CD4-positive, alpha-beta T cell treated with Interleukin-2 at 100 ng/mL for 4 hours (primary cell): Measurements from ENCODE around the gene DCANP1.

Source experiments
- DNase-seq: peaks from one replicate; pipeline ENCODE4 v3.0.0-alpha.2; 2020; ENCODE audit warnings: low spot score

DCANP1 gene

GRCh38 chr5:135441350-135441831 is 5.8 kb downstream of the DCANP1 start:
- no peak for DNase-seq

- DNase-seq = no peak
Measured at GRCh38 chr5:135440916-135441315, 6.2 kb downstream of the DCANP1 start.

DNA sequence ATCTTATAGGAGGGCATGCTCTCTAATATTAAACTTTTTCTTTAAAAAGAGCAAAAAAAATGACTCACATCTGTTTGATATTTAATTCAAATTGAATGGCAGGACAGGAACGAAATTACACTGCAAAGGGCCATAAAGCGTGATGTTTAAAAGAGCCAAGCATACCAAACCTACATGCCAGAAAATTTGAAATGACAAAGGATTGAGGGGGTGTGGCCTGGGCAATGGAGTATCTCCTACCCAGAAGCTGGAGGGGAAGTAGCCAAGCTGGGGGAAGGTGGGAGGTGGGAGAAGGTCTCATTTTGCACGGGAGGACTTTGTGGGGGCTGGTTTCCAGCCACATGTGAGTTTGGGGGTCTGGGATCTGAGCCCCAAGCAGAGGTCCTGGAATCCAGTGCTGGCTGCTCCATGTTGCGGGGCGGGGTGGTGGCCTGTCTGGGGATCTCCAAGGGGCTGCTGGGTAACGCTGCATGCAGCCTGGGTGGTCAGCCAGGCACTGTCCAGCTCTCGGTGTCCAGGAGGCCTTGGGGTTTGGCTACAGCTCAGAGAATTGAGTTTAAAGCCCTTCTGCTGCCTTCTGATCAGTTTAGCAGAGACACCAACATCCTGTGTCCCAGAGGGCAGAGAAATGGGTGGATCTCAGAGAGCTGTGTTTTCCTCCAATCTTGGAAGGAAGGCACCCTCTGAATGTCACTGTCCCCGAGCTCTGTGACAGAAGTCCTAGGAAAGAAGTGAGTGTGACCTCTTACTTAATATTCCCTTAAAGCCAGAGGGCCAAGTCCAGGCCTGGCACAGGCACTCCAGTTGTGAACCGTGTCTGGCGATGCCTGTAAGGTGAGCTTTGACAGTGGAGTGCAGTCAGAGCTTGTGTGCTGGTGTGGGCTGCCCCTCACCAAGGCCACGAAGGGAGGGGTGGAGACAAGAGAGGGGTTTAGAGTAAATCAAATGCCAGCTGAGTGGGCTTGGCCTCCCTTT is 7.6 kb downstream of the DCANP1 start:
- no peak for DNase-seq

DNA sequence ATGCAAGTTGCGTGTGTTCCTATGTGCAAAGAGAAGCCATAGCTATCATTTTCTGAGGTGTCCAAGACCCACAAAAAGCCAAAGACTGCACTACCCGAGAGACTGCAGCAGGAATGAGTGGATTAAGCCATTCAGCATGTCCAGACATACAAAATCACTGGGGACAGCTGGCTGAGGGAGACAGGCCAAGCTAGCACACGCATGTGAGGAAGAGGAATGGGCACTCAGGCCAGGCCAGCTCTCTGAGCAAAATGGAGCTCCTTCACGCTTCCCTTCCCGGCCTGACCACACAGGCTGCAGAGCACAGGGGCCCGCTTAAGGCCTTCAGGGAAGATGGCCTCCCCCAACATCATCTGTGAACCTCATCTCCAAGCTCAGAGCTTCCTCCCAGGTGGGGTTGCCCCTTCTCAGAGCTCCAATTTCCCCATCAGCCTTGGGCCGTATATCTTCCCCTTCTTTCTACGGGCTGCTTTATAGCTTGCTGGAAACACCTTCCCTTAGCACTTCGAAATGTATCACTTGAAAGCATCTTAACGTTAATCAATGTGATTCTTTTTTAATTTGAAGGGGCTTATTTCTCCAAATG is 8.4 kb downstream of the DCANP1 start:
- no peak for DNase-seq

DNA sequence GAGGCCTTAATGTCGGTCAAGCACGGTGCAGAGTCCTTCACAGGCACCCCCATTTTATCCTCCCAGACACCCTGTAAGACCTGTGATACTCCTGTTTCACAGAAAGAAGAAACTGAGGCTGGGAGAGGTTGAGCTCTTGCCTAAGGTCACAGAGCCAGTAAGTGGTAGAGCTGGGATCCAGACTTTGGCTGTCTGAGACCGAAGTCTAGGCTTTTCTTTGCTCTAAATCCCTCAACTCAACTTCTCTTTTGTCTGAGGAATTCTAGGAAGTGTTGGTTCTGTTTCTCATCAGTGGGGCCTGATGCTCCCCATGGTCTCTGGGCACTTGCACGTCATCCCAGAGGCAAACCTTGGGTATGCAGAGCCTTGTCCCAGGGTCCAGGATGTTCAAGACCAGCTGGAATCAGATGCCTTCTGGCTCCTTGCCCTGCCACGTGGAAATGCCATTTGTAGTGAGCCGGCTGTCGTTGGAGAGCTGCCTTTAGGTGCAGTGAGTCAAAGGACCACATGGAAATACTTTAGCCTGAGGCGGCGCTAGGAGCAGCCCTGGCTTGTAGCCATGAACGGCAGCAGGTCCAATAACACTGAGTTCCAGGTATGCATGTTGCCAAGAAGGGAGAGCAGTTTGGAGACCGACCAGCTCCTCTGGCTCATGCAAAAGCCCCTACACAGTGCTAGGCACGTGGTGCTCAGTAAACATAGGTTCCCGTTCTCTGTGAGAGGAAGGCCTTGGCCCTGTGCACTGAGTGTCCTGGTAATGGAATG is 9.2 kb downstream of the DCANP1 start:
- no peak for DNase-seq

DNA sequence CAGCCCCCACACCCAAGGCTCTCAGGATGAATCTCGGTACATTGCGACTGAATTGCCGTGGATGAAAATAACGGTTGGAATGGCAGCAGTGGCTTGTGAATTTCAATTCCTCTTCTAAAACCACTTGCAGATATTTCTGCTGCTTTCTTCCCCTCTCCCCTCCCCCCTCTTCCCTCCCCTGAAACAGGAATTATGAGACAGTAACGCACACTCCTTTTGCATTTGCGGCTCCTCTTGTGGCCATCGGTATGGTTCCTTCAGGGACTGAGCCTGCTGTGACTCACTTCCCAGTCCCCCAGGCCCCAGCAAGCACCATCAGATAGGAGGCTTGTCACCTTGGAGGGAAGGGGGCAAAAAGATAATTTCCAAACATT is 9.7 kb downstream of the DCANP1 start:
- no peak for DNase-seq

DNA sequence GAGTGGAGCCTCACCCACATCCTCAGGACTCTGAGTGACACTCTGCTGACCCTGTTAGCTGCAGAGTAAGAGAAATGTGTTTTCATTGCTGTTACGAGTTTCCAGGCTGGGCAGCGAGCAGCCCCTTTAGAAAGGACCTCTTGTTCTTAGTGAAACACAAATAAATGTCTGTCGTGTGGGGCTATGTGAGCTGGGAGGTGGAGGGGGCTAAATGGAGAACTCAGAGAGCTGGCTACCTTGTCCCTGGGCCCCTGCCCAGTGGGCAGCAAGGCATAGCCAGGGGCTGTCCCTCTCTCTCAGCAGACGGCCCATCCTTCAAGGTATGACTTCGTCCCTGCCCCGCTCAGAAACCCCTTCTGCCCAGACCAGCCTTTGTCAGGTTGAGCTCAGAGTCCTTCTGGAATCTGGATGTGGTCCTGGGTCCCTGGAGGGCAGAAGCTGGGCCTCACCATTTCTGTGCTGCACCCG is 10.2 kb downstream of the DCANP1 start:
- no peak for DNase-seq

DNA sequence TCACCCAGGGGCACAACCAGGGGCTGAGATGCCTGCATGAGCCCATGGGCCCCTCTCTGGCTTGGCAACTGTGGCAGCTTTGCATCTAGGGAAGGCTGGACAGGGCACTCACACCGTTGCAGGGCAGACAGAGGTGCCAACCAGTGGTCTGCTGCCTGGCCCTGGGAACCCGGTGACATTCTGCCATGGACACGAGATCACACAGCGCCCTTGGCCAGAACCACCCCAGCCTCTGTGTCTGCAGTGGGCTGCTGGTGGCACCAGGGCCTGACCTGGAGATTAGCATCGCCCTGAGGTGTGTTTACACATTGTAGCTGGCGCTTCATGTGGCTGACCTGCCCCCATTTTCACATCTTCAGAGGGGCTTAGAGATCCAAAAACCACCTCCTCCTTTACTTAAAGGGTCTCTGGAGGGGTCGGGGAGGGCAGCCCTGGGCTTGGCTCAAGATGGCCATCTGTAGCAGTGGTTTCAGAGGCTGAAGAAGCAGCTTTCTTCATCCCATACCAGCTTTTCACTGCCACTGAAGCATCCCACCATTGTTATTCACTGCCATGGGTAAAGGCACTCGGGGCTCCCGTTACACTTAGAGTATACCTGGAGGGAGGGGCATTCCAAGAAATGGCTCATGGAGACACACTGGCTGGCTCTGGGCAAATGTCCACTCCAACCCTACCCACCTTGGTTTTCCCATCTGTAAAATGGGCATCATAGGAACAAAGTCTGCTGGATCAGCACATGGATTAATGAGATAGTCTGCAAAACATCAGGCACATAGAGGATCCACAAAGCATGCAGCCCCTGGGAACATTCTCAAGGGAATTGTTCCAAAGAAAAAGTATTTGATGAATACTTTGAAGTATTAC is 11.4 kb downstream of the DCANP1 start:
- DNase-seq = no peak

- DNase-seq = no peak
Measured at GRCh38 chr5:135434591-135435466, 12.3 kb downstream of the DCANP1 start.

- DNase-seq = no peak
Measured at GRCh38 chr5:135433681-135434426, 13.3 kb downstream of the DCANP1 start.

DNA sequence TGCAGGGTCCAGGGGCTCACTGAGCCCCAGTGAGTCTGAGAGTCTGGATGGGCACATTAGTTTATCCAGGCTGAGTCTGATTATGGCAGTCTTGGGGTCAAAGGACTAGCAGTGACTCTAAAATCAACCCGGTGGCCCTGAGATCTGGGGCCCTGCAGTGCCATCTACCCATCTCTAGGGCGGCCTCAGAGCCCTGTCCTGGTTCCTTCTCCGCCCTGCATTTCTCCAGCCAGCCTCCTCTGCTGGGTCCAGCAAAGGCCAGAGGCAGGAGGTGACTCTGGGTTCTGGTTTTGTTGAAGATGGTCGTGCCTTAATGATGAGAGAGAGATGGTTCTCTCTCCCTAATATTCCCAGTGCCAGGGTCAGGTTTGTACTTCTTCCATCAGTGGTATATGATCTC is 15.0 kb downstream of the DCANP1 start:
- no peak for DNase-seq

DNA sequence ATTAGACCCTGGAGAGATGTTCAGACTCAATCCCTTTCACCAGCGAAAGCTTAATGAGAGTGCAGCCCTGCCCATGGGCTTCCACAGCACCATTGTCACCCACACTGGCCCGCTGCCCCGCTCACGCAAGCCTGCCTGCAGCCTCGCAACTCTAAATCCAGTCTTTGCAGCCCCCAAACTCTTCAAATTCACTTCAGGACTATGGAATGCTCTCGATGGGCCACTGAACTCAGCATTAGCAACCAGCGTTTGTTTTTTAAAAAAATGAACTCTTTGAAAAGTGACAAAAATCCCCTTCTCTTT is 17.1 kb downstream of the DCANP1 start:
- no peak for DNase-seq

GRCh38 chr5:135429301-135430134 is 17.6 kb downstream of the DCANP1 start:
- no peak for DNase-seq

DNA sequence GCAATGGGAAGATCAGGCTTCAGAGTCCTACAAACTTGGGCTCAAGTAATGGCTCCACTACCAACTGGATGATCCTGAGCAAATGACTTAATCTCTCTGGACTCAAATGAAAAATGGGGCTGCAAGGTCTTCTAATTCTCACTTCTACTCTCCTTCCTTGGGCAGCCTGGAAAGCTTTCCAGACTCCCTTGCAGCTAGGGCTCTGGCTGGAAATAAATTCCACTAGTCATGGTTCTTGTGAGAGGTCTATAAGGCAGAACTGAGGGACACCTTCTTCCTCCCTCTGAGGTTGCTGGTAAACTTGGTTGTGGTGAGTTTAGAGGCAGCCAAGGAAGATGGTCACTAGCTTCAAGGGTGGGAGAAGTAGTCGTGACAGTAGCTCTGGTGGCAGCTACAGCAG is 18.6 kb downstream of the DCANP1 start:
- no peak for DNase-seq

GRCh38 chr5:135426102-135427082 is 20.8 kb downstream of the DCANP1 start:
- peak; percentile 41 for DNase-seq

- DNase-seq = no peak
Measured at GRCh38 chr5:135425641-135426040, 21.5 kb downstream of the DCANP1 start.

DNA sequence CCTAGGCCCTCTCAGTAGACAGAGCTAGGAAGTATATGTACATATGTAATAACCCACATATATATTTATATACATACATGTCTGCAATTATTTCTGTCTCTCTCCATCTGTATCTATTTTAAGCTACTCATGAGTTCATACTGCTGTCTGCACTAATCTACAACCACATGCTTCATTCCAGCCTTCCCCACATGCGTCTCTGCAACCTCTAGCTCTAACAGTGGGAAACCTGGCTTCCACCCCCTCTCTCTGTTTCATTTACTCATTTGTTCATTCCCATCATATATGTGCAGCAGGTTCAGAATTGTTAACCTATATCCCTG is 23.3 kb downstream of the DCANP1 start:
- DNase-seq = no peak
